GM18861 (cell line): Measurements from ENCODE around the gene CFAP46.
"Not testable (repeated sequence)": the region's sequence is repeated elsewhere in the genome, so short reads cannot be mapped to it uniquely, and the experiment has no call there.

Experiments
- ATAC-seq: cut with Tn5 transposase; IDR thresholded peaks from one replicate; pipeline ENCODE4 v1.9.1; 2021; ENCODE audit not compliant: unreplicated experiment

CFAP46 gene

GRCh38 chr10:132945125-132945893 lies 2.9 kb upstream of the CFAP46 start:
- no peak for ATAC-seq

DNA sequence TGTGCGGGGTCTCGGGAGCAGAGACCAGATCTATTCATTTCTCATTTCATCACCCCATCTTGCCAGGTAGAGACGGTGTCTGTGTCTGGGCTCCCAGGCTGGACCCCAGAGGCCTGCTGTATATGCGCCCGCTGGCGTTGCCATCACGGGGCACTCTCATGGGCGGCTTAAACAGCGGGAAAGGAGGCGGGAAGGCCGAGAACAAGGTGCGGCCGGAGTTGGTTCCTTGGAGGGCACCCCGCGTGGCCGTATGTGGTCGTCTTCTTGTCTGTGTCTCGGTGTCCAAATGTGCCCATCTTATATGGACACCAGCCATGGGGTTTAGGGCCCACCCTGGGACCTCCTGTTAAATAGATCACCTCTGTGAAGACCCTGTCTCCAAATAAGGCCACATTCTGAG lies 2.1 kb upstream of the CFAP46 start:
- no peak for ATAC-seq

- no peak for ATAC-seq
Observed at GRCh38 chr10:132943791-132944404, 1.5 kb upstream of the CFAP46 start.

GRCh38 chr10:132943058-132943790 lies 854 bp upstream of the CFAP46 start:
- ATAC-seq, result no peak

- no peak for ATAC-seq
Observed at GRCh38 chr10:132941640-132942051, 724 bp downstream of the CFAP46 start.

DNA sequence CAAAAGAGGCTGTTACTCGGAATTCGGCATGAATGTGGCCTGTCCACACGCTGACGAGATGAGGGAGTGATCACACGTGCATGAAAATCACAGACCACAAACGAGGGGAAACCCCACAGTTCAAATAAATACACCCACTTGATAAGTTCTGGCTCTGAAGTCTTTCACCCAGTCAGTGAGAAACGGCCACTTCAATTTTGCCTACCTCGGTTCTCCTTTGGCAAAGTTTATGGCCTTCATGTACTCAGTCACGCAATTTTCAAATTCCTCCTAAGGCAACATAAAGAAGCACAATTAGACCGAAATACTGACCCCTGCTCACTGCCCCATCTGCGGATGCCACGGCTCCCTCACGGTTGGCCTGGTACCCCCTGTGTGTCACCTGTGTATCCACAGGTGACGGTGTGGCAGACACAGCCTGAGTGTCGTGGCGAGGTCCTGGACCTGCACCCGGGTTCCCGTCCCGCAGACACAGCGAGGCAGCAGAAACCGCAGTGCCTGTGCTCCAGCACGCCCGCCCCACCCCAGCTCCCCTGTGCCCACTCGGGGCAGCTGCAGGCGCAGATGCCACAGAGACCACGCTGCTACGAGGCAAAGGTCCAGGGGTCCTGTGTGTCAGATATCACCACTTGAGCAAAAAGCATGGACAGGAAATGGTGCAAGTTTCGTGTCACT lies 1.4 kb downstream of the CFAP46 start:
- ATAC-seq, result no peak

- ATAC-seq, result no peak
Observed at GRCh38 chr10:132939957-132940790, 2.2 kb downstream of the CFAP46 start.

DNA sequence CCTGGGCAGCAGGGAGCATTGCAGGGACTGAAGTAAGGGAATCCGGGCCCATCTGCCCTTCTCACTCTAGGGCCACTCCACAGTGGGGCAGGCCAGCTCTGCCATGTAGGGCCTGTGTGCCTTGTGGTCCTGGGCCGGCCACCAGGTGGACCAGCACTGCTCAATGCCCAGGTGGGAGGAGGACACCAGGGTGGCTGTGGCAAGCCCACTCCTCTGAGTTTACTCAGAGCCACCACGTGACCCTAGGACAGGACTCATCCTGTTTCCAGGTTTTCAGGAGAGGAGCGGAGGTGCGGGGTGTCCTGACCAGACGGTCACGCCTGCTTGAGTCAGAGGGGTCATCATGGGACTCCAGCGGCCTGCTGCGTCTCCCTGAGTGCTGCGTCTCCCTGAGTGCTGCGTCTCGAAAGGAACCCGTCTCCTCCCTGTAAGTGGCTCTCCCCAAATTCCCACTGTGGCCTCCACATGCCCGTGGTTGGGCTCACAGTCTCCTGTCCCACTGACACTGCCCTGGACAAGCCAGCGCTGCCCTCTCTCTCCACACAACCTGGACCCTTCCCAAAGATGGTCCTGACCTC lies 2.9 kb downstream of the CFAP46 start:
- ATAC-seq, result no peak

GRCh38 chr10:132938472-132939339 lies 3.7 kb downstream of the CFAP46 start:
- ATAC-seq, result no peak

DNA sequence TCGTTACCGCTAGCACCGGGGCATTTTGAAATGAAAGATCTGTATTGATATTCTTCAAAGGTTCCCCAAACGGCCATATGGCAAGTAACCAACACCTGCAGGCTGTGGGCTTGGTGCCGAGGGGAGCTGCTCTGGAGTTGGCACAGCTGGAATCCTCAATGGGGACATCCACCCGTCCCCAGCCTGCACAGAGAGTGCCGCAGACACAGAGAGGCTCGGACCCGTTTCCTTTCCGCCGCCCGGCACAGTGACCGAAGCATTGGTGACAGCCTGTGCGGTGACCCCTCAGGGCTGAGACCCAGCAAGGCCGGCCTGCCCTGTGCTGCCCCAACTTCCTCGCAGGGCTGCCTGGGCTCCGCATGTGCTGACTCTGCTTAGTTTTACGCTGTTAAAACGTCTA lies 4.5 kb downstream of the CFAP46 start:
- ATAC-seq, result no peak

GRCh38 chr10:132934953-132935352 lies 7.4 kb downstream of the CFAP46 start:
- ATAC-seq, result no peak

- no peak for ATAC-seq
Observed at GRCh38 chr10:132933308-132934042, 8.9 kb downstream of the CFAP46 start.

- ATAC-seq, result no peak
Observed at GRCh38 chr10:132932461-132933307, 9.7 kb downstream of the CFAP46 start.

DNA sequence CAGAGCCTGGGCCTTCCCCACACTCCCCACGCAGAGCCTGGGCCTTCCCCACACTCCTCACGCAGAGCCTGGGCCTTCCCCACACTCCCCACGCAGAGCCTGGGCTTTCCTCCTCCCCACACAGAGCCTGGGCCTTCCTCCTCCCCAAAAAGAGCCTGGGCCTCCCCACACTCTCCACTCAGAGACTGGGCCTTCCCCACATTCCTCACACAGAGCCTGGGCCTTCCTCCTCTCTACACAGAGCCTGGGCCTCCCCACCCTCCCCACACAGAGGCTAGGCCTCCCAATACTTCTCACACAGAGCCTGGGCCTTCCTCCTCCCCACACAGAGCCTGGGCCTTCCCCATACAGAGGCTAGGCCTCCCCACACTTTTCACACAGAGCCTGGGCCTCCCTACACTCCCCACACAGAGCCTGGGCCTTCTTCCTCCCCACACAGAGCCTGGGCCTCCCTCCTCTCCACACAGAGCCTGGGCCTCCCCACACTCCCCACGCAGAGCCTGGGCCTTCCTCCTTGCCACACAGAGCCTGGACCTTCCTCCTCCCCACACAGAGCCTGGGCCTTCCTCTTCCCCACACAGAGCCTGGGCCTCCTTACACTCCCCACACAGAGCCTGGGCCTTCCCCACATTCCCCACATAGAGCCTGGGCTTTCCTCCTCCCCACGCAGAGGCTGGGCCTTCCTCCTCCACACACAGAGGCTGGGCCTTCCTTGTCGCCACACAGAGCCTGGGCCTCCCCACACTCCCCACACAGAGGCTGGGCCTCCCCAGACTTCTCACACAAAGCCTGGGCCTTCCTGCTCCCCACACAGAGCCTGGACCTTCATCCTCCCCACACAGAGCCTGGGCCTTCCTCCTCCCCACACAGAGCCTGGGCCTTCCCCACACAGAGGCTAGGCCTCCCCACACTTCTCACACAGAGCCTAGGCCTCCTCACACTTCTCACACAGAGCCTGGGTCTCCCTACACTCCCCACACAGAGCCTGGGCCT lies 10.8 kb downstream of the CFAP46 start:
- ATAC-seq, result not testable (repeated sequence)

DNA sequence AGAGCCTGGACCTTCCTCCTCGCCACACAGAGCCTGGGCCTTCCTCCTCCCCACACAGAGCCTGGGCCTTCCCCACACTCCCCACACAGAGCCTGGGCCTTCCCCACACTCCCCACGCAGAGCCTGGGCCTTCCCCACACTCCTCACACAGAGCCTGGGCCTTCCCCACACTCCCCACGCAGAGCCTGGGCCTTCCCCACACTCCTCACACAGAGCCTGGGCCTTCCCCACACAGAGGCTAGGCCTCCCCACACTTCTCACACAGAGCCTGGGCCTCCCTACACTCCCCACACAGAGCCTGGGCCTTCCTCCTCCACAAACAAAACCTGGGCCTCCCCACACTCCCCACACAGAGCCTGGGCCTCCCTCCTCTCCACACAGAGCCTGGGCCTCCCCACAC lies 11.7 kb downstream of the CFAP46 start:
- ATAC-seq, result not testable (repeated sequence)

DNA sequence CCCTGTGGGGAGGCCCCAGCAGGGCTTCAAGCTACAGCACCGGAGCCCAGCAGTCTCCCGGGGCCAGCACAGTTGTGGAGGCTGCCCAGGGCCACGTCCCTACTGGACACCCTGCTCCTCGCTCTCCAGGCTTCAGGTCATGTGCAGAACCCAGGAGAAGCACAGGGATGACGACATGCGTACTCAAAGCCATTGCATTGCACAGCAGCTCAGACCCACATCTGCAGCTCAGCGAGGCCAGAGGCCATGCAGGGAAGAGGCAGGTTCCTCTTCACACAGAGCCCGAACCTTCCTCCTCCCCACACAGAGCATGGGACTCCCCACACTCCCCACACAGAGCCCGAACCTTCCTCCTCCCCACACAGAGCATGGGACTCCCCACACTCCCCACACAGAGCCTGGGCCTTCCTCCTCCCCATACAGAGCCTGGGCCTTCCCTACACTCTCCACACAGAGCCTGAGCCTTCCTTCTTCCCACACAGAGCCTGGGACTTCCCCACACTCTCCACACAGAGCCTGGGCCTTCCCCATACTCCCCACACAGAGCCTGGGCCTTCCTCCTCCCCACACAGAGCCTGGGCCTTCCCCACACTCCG lies 12.3 kb downstream of the CFAP46 start:
- no peak for ATAC-seq
